ENCODE results near the gene PGM3.

The PGM3 gene

DNA sequence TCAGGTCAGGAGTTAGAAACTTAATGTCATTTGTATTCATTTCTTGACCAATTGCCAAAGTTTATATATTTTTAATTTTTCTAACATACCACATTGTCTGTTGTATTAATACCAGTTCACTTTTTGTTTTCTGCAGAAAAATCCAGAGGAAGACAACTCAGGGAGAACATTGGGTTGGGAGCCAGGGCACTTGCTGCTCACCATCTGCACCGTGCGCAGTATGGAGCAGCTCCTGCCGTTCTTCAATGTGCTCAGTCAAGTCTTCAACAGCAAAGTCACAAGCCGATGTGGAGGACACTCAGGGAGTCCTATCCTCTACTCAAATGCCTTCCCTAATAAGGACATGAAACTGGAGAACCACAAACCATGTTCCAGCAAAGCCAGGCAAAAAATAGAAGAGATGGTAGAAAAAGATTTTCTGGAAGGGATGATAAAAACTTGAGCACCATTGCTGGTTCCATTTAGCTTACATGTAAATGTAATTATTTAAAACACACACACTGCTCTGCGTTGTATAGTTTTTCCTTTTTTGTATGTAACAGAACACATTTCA is 25.3 kb downstream of the PGM3 start:
- H3K36me3 ChIP-seq (ENCODE audit: control insufficient read depth, low read length), result peaks cover 96% of the 10 kb centered on the region
- no peak for TF ChIP-seq CTCF (IDR thresholded peaks at IDR 0.05; ENCODE audit: low read depth, low read length, poor library complexity, severe bottlenecking)
- no peak for TF ChIP-seq EZH2phosphoT487 (IDR thresholded peaks at IDR 0.05; ENCODE audit: borderline replicate concordance, low read length)
- H4K20me1 ChIP-seq (ENCODE audit: control insufficient read depth, insufficient read depth, low read depth, low read length), result no peaks in the 10 kb centered on the region
- no peaks in the 10 kb centered on the region for H3K4me1 ChIP-seq (ENCODE audit: control insufficient read depth, low read length)
- H3K4me2 ChIP-seq (ENCODE audit: low read length), result no peak overlapping the region
- H3K9me3 ChIP-seq (ENCODE audit: control insufficient read depth, insufficient read depth, low read length), result no peaks in the 10 kb centered on the region
- no peaks in the 10 kb centered on the region for H3K9me2 ChIP-seq (replicated peaks; ENCODE audit: control insufficient read depth, low read length)
- no peaks in the 10 kb centered on the region for H3K27me3 ChIP-seq (ENCODE audit: control insufficient read depth, low read length)
- no peaks in the 10 kb centered on the region for H3K79me2 ChIP-seq (ENCODE audit: control insufficient read depth, low read length)
- H3K27ac ChIP-seq (ENCODE audit: low read depth, low read length), result no peak overlapping the region
- H3K4me3 ChIP-seq (ENCODE audit: low read length), result no peak overlapping the region
- H3F3A ChIP-seq (ENCODE audit: control insufficient read depth, insufficient read depth), result no peaks in the 10 kb centered on the region

DNA sequence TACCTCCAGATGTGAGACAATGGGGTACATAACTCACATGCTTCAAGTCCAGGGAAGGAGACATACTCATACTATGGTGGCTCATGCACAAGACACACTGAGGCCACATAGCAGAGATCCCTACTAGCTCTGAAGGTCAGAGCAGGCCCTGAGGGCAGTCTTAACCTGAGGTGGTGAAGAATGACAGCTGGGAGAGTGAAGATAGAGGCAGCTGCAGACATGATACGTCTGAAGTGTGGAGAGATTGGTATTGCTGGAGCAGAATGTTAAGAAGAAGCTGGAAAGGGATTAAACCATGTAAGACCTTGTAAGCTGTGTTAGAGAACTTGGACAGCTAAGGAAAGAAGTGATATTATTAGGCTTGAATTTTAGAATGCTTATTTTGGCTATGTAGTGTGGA is 32.9 kb downstream of the PGM3 start:
- no peaks in the 10 kb centered on the region for H3K27me3 ChIP-seq (ENCODE audit: control insufficient read depth, low read length)
- H3K9me2 ChIP-seq (replicated peaks; ENCODE audit: control insufficient read depth, low read length), result no peaks in the 10 kb centered on the region
- no peaks in the 10 kb centered on the region for H4K20me1 ChIP-seq (ENCODE audit: control insufficient read depth, insufficient read depth, low read depth, low read length)
- no peaks in the 10 kb centered on the region for H3K79me2 ChIP-seq (ENCODE audit: control insufficient read depth, low read length)
- no peak overlapping the region for H3K4me2 ChIP-seq (ENCODE audit: low read length)
- no peak overlapping the region for H3K27ac ChIP-seq (ENCODE audit: low read depth, low read length)
- TF ChIP-seq CTCF (IDR thresholded peaks at IDR 0.05; ENCODE audit: low read depth, low read length, poor library complexity, severe bottlenecking) (no peak), EZH2phosphoT487 (IDR thresholded peaks at IDR 0.05; ENCODE audit: borderline replicate concordance, low read length) (no peak)
- H3K4me3 ChIP-seq (ENCODE audit: low read length), result no peak overlapping the region
- H3F3A ChIP-seq (ENCODE audit: control insufficient read depth, insufficient read depth), result no peaks in the 10 kb centered on the region
- H3K36me3 ChIP-seq (ENCODE audit: control insufficient read depth, low read length), result peaks cover 68% of the 10 kb centered on the region
- H3K9me3 ChIP-seq (ENCODE audit: control insufficient read depth, insufficient read depth, low read length), result no peaks in the 10 kb centered on the region
- H3K4me1 ChIP-seq (ENCODE audit: control insufficient read depth, low read length), result no peaks in the 10 kb centered on the region

- H3K4me2 ChIP-seq (ENCODE audit: low read length), result no peak overlapping the region
- no peaks in the 10 kb centered on the region for H3K9me3 ChIP-seq (ENCODE audit: control insufficient read depth, insufficient read depth, low read length)
- H3K36me3 ChIP-seq (ENCODE audit: control insufficient read depth, low read length), result peaks cover 65% of the 10 kb centered on the region
- no peaks in the 10 kb centered on the region for H3K9me2 ChIP-seq (replicated peaks; ENCODE audit: control insufficient read depth, low read length)
- TF ChIP-seq CTCF (IDR thresholded peaks at IDR 0.05; ENCODE audit: low read depth, low read length, poor library complexity, severe bottlenecking), result no peak
- TF ChIP-seq EZH2phosphoT487 (IDR thresholded peaks at IDR 0.05; ENCODE audit: borderline replicate concordance, low read length), result no peak
- H4K20me1 ChIP-seq (ENCODE audit: control insufficient read depth, insufficient read depth, low read depth, low read length), result no peaks in the 10 kb centered on the region
- H3F3A ChIP-seq (ENCODE audit: control insufficient read depth, insufficient read depth), result no peaks in the 10 kb centered on the region
- no peaks in the 10 kb centered on the region for H3K4me1 ChIP-seq (ENCODE audit: control insufficient read depth, low read length)
- no peak overlapping the region for H3K27ac ChIP-seq (ENCODE audit: low read depth, low read length)
- no peak overlapping the region for H3K4me3 ChIP-seq (ENCODE audit: low read length)
- no peaks in the 10 kb centered on the region for H3K27me3 ChIP-seq (ENCODE audit: control insufficient read depth, low read length)
- no peaks in the 10 kb centered on the region for H3K79me2 ChIP-seq (ENCODE audit: control insufficient read depth, low read length)
These were observed 37.3 kb downstream of the PGM3 start for GRCh38 chr6:83155794-83156193.

All from DOHH2 (cell line).